ENCODE results near the gene APOL4. TPM values are rescaled to one million over a fixed set of nuclear protein-coding genes. Genes with fewer than 3 reads are reported as not detected.

Gene APOL4
- total RNA-seq, 1 experiment from 2014 or later: 0.31 TPM

GRCh38 chr22:36156515-36157419 lies 44.8 kb downstream of the APOL4 start (continued):
- no peak for TF ChIP-seq STAT6 (CRISPR knock-in tag; conservative IDR thresholded peaks at IDR 0.05; ENCODE audit: low read depth)
- no peak for TF ChIP-seq SMAD3 (CRISPR knock-in tag; IDR thresholded peaks at IDR 0.05; ENCODE audit: borderline replicate concordance)
- TF ChIP-seq NFE2L1 (CRISPR knock-in tag; IDR thresholded peaks at IDR 0.05): no peak
- TF ChIP-seq TEAD1 (CRISPR knock-in tag; IDR thresholded peaks at IDR 0.05): no peak

DNA sequence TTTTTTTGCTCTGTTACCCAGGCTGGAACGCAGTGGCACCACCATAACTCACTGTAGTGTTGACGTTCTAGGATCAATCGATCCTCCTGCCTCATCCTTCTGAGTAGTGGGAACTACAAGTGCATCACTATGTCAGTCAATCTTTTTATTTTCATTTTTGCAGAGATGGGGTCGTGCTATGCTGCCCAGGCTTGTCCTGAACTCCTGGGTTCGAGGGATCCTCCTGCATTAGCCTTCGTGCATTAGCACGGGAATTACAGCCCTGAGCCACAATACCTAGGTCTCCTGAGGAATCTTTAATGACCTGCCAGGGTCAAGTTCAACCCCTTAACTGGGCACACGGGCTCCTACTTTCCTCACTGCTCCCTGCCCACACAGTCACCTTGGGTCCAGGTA lies 45.5 kb downstream of the APOL4 start:
- ATAC-seq (no peak), DNase-seq (ENCODE audit: low spot score) (no peak)
- Mint-ChIP-seq H3K4me3 (no peak overlapping the region), H3K4me1 (peaks cover 29% of the 10 kb centered on the region), H3K36me3 (no peaks in the 10 kb centered on the region), H3K27me3 (ENCODE audit: low read depth) (no peaks in the 10 kb centered on the region; the same call in 1 of the 2 replicates), H3K27ac (no peak overlapping the region), H3K9me3 (peaks cover 11% of the 10 kb centered on the region)
- TF ChIP-seq ZNF219 (CRISPR knock-in tag; IDR thresholded peaks at IDR 0.05; ENCODE audit: borderline replicate concordance) (no peak), HMGA2 (CRISPR knock-in tag; IDR thresholded peaks at IDR 0.05) (no peak), ZNF121 (CRISPR knock-in tag; IDR thresholded peaks at IDR 0.05) (peak; percentile 94)
- POLR2A ChIA-PET: no interaction called here
- CTCF ChIA-PET: interaction anchor here (0.9 to 3.2 kb wide), 9 partner anchors 11 to 330 kb away, joined by 3 to 15 read pairs (median 4); partner anchors contain the start of gene APOL2

GRCh38 chr22:36155702-36156101 lies 45.9 kb downstream of the APOL4 start:
- Mint-ChIP-seq H3K4me1 (peaks cover 29% of the 10 kb centered on the region), H3K36me3 (no peaks in the 10 kb centered on the region), H3K27me3 (ENCODE audit: low read depth) (no peaks in the 10 kb centered on the region; the same call in 1 of the 2 replicates), H3K4me3 (no peak overlapping the region), H3K27ac (no peak overlapping the region), H3K9me3 (peaks cover 9% of the 10 kb centered on the region)
- TF ChIP-seq ZNF671 (CRISPR knock-in tag; IDR thresholded peaks at IDR 0.05): no peak
- TF ChIP-seq ZNF232 (CRISPR knock-in tag; IDR thresholded peaks at IDR 0.05): no peak
- TF ChIP-seq SMAD3 (CRISPR knock-in tag; IDR thresholded peaks at IDR 0.05; ENCODE audit: borderline replicate concordance): no peak
- TF ChIP-seq TEAD4 (CRISPR knock-in tag; IDR thresholded peaks at IDR 0.05): no peak
- TF ChIP-seq STAT6 (CRISPR knock-in tag; conservative IDR thresholded peaks at IDR 0.05; ENCODE audit: low read depth): no peak
- TF ChIP-seq TEAD1 (CRISPR knock-in tag; IDR thresholded peaks at IDR 0.05): no peak
- TF ChIP-seq, protein P1, sequence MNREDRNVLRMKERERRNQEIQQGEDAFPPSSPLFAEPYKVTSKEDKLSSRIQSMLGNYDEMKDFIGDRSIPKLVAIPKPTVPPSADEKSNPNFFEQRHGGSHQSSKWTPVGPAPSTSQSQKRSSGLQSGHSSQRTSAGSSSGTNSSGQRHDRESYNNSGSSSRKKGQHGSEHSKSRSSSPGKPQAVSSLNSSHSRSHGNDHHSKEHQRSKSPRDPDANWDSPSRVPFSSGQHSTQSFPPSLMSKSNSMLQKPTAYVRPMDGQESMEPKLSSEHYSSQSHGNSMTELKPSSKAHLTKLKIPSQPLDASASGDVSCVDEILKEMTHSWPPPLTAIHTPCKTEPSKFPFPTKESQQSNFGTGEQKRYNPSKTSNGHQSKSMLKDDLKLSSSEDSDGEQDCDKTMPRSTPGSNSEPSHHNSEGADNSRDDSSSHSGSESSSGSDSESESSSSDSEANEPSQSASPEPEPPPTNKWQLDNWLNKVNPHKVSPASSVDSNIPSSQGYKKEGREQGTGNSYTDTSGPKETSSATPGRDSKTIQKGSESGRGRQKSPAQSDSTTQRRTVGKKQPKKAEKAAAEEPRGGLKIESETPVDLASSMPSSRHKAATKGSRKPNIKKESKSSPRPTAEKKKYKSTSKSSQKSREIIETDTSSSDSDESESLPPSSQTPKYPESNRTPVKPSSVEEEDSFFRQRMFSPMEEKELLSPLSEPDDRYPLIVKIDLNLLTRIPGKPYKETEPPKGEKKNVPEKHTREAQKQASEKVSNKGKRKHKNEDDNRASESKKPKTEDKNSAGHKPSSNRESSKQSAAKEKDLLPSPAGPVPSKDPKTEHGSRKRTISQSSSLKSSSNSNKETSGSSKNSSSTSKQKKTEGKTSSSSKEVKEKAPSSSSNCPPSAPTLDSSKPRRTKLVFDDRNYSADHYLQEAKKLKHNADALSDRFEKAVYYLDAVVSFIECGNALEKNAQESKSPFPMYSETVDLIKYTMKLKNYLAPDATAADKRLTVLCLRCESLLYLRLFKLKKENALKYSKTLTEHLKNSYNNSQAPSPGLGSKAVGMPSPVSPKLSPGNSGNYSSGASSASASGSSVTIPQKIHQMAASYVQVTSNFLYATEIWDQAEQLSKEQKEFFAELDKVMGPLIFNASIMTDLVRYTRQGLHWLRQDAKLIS (CRISPR knock-in tag; IDR thresholded peaks at IDR 0.05; ENCODE audit: borderline replicate concordance): no peak
- TF ChIP-seq, protein P2, sequence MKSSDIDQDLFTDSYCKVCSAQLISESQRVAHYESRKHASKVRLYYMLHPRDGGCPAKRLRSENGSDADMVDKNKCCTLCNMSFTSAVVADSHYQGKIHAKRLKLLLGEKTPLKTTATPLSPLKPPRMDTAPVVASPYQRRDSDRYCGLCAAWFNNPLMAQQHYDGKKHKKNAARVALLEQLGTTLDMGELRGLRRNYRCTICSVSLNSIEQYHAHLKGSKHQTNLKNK (CRISPR knock-in tag; IDR thresholded peaks at IDR 0.05): no peak
- no peak for TF ChIP-seq ESRRA (CRISPR knock-in tag; IDR thresholded peaks at IDR 0.05; ENCODE audit: borderline replicate concordance)
- ChIA-PET CTCF (interaction anchor here (0.9 to 3.2 kb wide), 4 partner anchors 16 to 90 kb away, joined by 3 to 15 read pairs (median 3); no protein-coding TSS in a partner anchor), POLR2A (no interaction called here)
- no peak for ATAC-seq
- no peak for DNase-seq (ENCODE audit: low spot score)

Data from WTC11 (cell line).